Astrocyte of the spinal cord (primary cell): ENCODE data around the gene TRIM47.

ENCODE experiments used
- DNase-seq: peaks from one replicate; pipeline ENCODE4 v3.0.0; 2011; ENCODE audit warnings: low read depth, low spot score
- H3K4me3 ChIP-seq: 2 replicates; pipeline ENCODE4 v1.5.1; 2011; ENCODE audit warnings: low read depth, mild to moderate bottlenecking, low read length, moderate library complexity
- in situ Hi-C: cut with HindIII; loops from 2 replicates; pipeline ENCODE4 v1.10.0; 2017; ENCODE audit warnings: low sequenced_read_pairs
- TF ChIP-seq, protein P1 (sequence below): IDR thresholded peaks from 2 replicates; pipeline ENCODE4 v1.5.1; 2012; ENCODE audit warnings: low read depth, mild to moderate bottlenecking, low read length, inconsistent platforms

TRIM47 gene

DNA sequence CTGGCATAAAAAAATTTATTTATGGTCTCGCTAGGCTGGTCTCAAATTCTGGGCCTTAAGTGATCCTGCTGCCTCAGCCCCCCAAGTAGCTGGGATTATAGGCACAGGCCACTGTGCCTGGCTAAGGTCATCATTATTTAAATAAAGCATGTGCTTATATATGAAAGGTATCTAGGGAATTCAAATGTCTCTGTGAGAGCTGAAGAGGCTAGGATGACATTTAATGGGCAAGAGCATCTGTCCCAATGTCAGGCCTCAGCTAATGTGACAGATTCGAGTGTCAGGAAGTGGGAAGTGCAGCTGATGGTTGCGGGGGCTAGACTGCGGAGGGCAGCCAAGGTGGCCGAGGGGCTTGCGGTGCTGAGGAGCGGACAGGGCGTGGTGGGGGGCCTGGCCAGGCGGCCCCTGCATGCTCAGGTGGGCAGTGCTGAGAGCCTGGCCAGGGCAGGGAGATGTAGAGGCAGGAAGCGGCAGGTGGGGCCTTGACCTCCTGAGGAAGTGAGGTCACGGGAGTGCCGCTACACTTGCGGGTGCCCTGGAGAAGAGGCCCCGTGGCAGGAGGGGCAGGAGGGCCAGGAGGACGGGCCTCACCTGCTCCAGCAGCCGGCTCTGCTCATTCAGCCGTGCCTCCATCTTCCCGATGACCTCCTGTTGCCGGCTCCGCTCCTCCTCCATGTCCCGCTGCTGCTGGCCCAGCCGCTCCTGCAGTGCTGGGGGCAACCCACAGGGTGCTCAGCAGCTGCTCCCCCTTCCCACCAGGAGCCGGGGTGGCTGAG is 38.9 kb upstream of the TRIM47 start:
- no peak for DNase-seq
- H3K4me3 ChIP-seq: no peak overlapping the region
- TF ChIP-seq, protein P1, sequence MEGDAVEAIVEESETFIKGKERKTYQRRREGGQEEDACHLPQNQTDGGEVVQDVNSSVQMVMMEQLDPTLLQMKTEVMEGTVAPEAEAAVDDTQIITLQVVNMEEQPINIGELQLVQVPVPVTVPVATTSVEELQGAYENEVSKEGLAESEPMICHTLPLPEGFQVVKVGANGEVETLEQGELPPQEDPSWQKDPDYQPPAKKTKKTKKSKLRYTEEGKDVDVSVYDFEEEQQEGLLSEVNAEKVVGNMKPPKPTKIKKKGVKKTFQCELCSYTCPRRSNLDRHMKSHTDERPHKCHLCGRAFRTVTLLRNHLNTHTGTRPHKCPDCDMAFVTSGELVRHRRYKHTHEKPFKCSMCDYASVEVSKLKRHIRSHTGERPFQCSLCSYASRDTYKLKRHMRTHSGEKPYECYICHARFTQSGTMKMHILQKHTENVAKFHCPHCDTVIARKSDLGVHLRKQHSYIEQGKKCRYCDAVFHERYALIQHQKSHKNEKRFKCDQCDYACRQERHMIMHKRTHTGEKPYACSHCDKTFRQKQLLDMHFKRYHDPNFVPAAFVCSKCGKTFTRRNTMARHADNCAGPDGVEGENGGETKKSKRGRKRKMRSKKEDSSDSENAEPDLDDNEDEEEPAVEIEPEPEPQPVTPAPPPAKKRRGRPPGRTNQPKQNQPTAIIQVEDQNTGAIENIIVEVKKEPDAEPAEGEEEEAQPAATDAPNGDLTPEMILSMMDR: no peak
- in situ Hi-C loops: no loop called here

DNA sequence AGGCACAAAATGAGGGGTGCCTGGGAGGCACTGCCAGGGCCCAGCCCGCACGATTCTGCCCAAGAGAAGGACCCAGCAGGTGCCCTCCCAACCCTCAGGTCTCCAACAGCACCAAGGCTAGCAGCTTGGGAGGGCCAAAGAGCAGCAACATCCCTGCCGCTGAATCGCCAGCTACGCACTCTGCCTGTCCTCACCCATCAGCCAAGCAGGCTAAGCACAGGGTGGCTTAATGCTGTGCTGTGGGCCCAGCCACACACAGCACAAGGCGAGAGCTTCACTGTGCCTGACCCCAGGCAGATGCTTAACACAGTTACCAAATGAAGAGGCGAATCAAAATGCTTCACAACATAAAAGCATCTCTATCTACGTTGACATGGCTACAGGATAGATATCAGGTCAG is 36.9 kb upstream of the TRIM47 start:
- in situ Hi-C loops: no loop called here
- H3K4me3 ChIP-seq: no peak overlapping the region
- TF ChIP-seq, protein P1: no peak
- no peak for DNase-seq

DNA sequence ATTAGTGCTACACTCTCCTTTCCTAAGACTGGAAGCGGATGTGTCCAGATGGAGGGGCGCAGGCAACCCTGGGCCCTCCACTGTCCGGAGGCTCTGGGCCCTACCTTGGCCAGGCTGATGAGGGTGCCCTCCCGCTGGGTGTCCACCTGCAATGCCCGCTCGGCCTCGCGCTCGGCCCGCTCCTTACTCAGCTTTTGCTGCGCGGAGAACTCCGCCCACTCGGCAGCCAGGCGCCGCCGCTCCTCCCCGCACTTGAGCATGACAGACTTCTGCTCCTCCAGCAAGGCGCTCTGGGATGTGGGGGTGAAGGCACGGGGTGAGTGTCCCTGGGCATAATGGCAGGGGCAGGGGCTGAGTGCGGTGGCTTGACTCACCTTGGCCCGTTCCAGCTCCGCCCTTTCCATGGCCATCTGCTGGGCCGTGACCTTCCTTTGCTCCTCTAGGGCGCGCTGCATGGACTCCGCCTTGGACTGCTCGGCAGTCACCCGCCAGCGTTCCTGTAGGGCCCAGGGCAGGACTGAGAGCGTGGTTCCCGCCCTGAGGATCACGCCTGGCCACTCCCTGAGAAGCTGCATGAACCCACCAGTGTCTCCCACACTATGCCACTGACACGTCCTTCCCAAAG is 36.4 kb upstream of the TRIM47 start:
- no peak for DNase-seq
- H3K4me3 ChIP-seq: no peak overlapping the region
- in situ Hi-C loops: no loop called here
- TF ChIP-seq, protein P1: no peak

DNA sequence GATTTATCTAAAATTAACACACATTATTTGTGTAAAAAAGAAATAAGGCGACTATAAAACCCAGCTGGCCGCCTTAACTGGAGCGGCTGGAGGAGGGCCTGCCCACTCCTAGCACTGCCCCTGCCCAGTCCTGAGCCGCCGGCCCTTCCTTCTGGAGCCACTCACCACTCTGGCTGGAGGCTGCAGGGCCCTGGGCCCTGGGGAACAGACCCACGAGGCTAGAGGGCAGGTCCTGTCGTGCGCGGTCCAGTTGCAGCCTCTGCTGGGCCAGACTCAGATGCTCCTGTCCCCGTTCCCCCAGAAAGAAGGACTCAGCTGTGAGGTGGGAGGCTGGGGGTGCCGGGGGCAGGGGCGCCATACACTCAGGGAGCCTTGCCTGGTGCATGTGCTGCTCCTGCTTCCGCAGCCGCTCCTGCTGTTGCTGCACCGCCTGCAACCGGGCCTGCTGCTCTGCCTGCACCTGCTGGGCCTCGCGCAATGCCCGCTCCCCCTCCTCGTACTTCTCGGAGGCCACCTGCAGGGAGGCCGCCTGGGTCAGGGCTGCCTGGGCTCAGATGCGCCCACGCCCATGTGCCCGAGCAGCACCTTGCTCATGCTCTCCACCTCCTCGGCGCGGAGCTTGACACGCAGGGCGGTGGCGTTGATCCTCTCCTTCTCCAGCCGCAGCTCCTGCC is 35.3 kb upstream of the TRIM47 start:
- TF ChIP-seq, protein P1: no peak
- H3K4me3 ChIP-seq: no peak overlapping the region
- DNase-seq: no peak
- in situ Hi-C loops: no loop called here

DNA sequence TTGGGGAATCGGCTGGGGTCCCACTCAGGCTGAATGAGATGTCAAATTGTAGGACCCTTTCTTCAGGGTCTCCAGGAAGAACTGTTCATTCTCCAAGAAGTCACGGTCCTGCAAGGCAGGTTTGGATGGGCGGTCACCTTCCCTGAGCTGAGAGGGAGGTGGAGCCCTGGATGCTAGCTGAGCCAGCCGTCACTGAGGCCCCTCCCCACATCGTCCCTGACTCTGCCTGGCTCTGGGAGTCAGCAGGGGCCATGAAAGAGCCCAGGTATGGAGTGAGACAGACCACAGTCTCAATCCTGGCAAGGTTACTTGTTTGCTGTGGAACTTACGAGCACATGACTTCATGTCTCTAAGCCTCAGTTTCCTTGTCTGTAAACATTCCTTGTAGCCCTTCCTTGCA is 32.3 kb upstream of the TRIM47 start:
- no peak overlapping the region for H3K4me3 ChIP-seq
- no peak for DNase-seq
- in situ Hi-C loops: no loop called here
- TF ChIP-seq, protein P1: no peak

DNA sequence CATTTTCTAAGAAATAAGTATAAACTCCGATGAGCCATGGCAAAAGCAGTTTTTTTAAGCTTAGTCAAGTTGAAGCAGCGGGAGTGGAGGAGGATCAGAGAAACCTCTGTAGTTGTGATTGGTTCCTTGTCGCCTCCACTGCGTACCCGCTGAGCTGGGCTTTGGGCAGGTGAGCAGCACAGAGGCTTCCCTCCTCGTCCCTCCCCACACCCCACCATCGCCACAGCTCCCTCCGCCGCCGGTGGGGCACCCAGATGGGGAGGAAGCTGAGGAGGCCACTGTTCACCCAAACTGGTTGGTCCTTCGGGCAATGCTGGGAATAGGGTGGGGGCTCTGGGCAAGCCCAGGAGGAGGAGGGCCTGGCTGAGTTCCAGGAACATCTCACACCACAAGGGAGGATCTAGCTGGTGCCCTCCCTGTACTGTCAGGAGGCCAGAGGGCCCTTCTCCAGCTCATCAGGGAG is 31.5 kb upstream of the TRIM47 start:
- peak; percentile 6 for DNase-seq
- TF ChIP-seq, protein P1: no peak
- in situ Hi-C loops: no loop called here
- no peak overlapping the region for H3K4me3 ChIP-seq
